Mesothelial cell of epicardium (in vitro differentiated cells): ENCODE measurements around the gene ABI3. TPM values are rescaled to one million over a fixed set of nuclear protein-coding genes. Genes with fewer than 3 reads are reported as not detected.

Experiments used
- DNase-seq, 2 experiments: peaks; one replicate each; pipeline ENCODE4 v3.0.0; 2021; ENCODE audit warnings: low spot score in 2 of 2; ENCODE audit not compliant: unreplicated experiment in 2 of 2
- H3K27ac Mint-ChIP-seq: 2 replicates; pipeline ENCODE4 v1.8.0; 2021; ENCODE audit warnings: mixed read lengths
- H3K27me3 Mint-ChIP-seq: 2 replicates; pipeline ENCODE4 v1.8.0; 2021; ENCODE audit warnings: low read depth, mixed read lengths
- H3K36me3 Mint-ChIP-seq: 2 replicates; pipeline ENCODE4 v1.8.0; 2021; ENCODE audit warnings: mixed read lengths
- H3K4me1 Mint-ChIP-seq: 2 replicates; pipeline ENCODE4 v1.8.0; 2021; ENCODE audit warnings: mixed read lengths
- H3K4me3 Mint-ChIP-seq: 2 replicates; pipeline ENCODE4 v1.8.0; 2021; ENCODE audit warnings: mild to moderate bottlenecking, moderate library complexity, mixed read lengths
- H3K9me3 Mint-ChIP-seq: 2 replicates; pipeline ENCODE4 v1.8.0; 2021; ENCODE audit warnings: mixed read lengths
- CTCF ChIP-seq: fragments of 200-600 bp; sonication (generic); IDR thresholded peaks from one replicate; pipeline ENCODE4 v1.5.0; 2021; ENCODE audit warnings: antibody characterized with exemption; ENCODE audit not compliant: unreplicated experiment
- total RNA-seq: library from RNA; stranded (reverse); gene quantifications from 3 replicates; pipeline ENCODE4 v1.2.1, GENCODE V29; 2021

The ABI3 gene
- total RNA-seq, 1 donor from 2014 or later = 0.69 TPM

- no peak for TF ChIP-seq CTCF
- no peak overlapping the region for H3K27ac Mint-ChIP-seq
- H3K9me3 Mint-ChIP-seq = no peaks in the 10 kb centered on the region
- H3K4me3 Mint-ChIP-seq = no peak overlapping the region
- H3K27me3 Mint-ChIP-seq = peaks cover 43% of the 10 kb centered on the region
- no peaks in the 10 kb centered on the region for H3K4me1 Mint-ChIP-seq
- H3K36me3 Mint-ChIP-seq = no peaks in the 10 kb centered on the region
- no peak for DNase-seq
Measured at GRCh38 chr17:49201481-49201927, 9.0 kb upstream of the ABI3 start.

DNA sequence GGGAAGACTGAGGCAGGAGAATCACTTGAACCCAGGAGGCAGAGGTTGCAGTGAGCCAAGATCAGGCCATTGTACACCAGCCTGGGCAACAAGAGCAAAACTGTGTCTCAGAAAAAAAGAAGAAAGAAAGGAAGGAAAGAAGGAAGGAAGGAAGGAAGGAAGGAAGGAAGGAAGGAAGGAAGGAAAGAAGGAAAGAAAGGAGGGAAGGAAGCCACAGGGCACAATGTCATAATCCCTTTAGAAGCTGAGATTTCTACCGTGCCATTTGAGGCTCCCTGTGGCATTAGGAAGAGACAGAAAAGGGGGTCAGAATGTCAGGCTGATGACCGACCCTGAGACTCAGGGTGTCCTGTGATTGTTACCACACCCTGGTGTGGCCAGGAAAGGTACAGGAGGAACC lies 6.7 kb upstream of the ABI3 start:
- peaks cover 55% of the 10 kb centered on the region for H3K27me3 Mint-ChIP-seq
- TF ChIP-seq CTCF = no peak
- no peak overlapping the region for H3K27ac Mint-ChIP-seq
- no peaks in the 10 kb centered on the region for H3K36me3 Mint-ChIP-seq
- no peaks in the 10 kb centered on the region for H3K9me3 Mint-ChIP-seq
- no peak overlapping the region for H3K4me3 Mint-ChIP-seq
- DNase-seq = no peak
- no peaks in the 10 kb centered on the region for H3K4me1 Mint-ChIP-seq

GRCh38 chr17:49204516-49204915 lies 6.0 kb upstream of the ABI3 start:
- no peaks in the 10 kb centered on the region for H3K9me3 Mint-ChIP-seq
- H3K4me1 Mint-ChIP-seq = no peaks in the 10 kb centered on the region
- H3K27ac Mint-ChIP-seq = no peak overlapping the region
- H3K36me3 Mint-ChIP-seq = no peaks in the 10 kb centered on the region
- no peak for TF ChIP-seq CTCF
- H3K4me3 Mint-ChIP-seq = no peak overlapping the region
- DNase-seq = no peak
- H3K27me3 Mint-ChIP-seq = peaks cover 62% of the 10 kb centered on the region

GRCh38 chr17:49209061-49209571 lies 1.4 kb upstream of the ABI3 start:
- no peak for TF ChIP-seq CTCF
- Mint-ChIP-seq H3K4me1 (peaks cover 5% of the 10 kb centered on the region), H3K9me3 (no peaks in the 10 kb centered on the region), H3K36me3 (no peaks in the 10 kb centered on the region), H3K27ac (no peak overlapping the region), H3K27me3 (peaks cover 46% of the 10 kb centered on the region), H3K4me3 (no peak overlapping the region)
- DNase-seq = no peak

DNA sequence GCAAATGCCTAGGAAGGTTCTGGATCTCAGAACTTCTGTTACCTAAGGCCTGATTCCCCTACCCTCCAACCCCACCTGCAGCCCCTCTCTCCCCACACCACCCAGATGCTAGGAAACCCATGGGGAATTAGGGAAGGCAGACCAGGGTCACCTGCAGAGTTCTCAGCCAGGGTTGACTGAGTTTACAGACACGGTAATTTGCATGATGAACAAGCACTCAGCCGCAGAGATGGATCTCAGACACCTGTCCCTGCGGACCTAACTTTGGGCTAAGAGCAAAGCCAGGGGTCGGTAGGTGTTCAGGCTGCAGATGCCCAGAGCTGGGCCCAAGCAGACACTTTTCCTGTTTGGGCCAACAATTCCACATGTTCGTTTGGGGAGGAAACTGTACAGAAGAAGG lies 2.9 kb downstream of the ABI3 start:
- H3K27me3 Mint-ChIP-seq = peaks cover 24% of the 10 kb centered on the region
- peaks cover 5% of the 10 kb centered on the region for H3K4me1 Mint-ChIP-seq
- TF ChIP-seq CTCF = no peak
- DNase-seq = no peak
- no peaks in the 10 kb centered on the region for H3K9me3 Mint-ChIP-seq
- H3K4me3 Mint-ChIP-seq = no peak overlapping the region
- H3K36me3 Mint-ChIP-seq = no peaks in the 10 kb centered on the region
- no peak overlapping the region for H3K27ac Mint-ChIP-seq

- no peak overlapping the region for H3K27ac Mint-ChIP-seq
- no peak overlapping the region for H3K4me3 Mint-ChIP-seq
Measured at GRCh38 chr17:49213847-49214246, 3.3 kb downstream of the ABI3 start.

More at GRCh38 chr17:49213847-49214246, 3.3 kb downstream of the ABI3 start:
- peaks cover 5% of the 10 kb centered on the region for H3K4me1 Mint-ChIP-seq
- TF ChIP-seq CTCF = no peak
- no peaks in the 10 kb centered on the region for H3K9me3 Mint-ChIP-seq
- DNase-seq = no peak
- no peaks in the 10 kb centered on the region for H3K36me3 Mint-ChIP-seq
- peaks cover 23% of the 10 kb centered on the region for H3K27me3 Mint-ChIP-seq
